Measurements from ENCODE around the gene BRD2. TPM values are rescaled to one million over a fixed set of nuclear protein-coding genes. Genes with fewer than 3 reads are reported as not detected.

BRD2 gene
- total RNA-seq, 1 experiment from 2014 or later, result 118 TPM

DNA sequence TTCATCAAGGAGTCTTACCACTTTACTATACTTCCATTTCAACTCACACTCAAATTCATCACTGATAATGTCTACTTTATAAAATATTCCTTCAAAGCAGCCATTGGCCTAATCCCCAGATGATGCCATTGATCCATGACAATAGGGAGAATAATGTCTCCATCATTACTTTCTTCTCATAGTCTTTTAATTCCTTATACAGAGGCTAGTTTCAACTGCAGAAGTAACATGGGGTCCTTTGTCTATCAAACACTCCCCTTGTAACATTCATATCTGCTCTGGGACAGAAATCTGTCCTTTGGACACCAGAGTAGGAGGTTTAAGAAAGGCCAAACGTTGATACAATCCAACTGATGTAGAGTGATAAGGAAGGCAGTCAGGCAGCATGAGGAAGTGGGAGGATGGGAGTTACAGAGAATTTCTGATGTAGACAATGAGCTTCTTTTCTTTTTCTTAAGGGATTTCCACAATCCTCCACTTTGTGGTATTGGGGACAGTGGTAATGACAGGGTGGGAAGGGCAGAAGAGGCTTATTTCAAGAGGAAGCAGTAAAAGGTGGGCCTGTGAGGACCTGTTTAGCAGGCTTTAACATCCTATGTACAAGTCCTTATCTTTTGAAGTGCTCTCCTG is 59.9 kb downstream of the BRD2 start:
- H3K27me3 ChIP-seq (replicated peaks), result peaks cover 22% of the 10 kb centered on the region; the same call in 1 of the 2 replicates

GRCh38 chr6:33029328-33030184 is 61.2 kb downstream of the BRD2 start:
- Histone ChIP-seq H3K4me1 (replicated peaks) (no peaks in the 10 kb centered on the region), H3K4me3 (no peak overlapping the region), H3K9me3 (replicated peaks) (no peaks in the 10 kb centered on the region), H3K36me3 (no peaks in the 10 kb centered on the region), H3K27me3 (replicated peaks) (0 out of 2 replicates have a peak, but pooled peaks cover 18% of the 10 kb centered on the region), H3K27ac (no peak overlapping the region)
- DNase-seq (ENCODE audit: low read depth in 1 of 2, low spot score in 2 of 2), result no peak

More for the DNA sequence above, 59.9 kb downstream of the BRD2 start:
- Histone ChIP-seq H3K36me3 (no peaks in the 10 kb centered on the region), H3K4me3 (no peak overlapping the region), H3K4me1 (replicated peaks) (no peaks in the 10 kb centered on the region), H3K27ac (no peak overlapping the region), H3K9me3 (replicated peaks) (no peaks in the 10 kb centered on the region)
- DNase-seq (ENCODE audit: low read depth in 1 of 2, low spot score in 2 of 2), result no peak

GRCh38 chr6:33030245-33030644 is 61.9 kb downstream of the BRD2 start:
- Histone ChIP-seq H3K27me3 (replicated peaks) (0 out of 2 replicates have a peak, but pooled peaks cover 15% of the 10 kb centered on the region), H3K9me3 (replicated peaks) (no peaks in the 10 kb centered on the region), H3K4me1 (replicated peaks) (no peaks in the 10 kb centered on the region), H3K27ac (no peak overlapping the region), H3K36me3 (no peaks in the 10 kb centered on the region), H3K4me3 (no peak overlapping the region)
- no peak for DNase-seq (ENCODE audit: low read depth in 1 of 2, low spot score in 2 of 2)

Other genes starting within 250 kb of the BRD2 start
- gene HLA-DQA2, start 227.2 kb upstream of the BRD2 start, total RNA-seq (2014; rRNA removed; shearing (Covaris generic)), result not detected in 2 replicates
- gene HLA-DQB2, start 205.1 kb upstream of the BRD2 start, total RNA-seq (2014; rRNA removed; shearing (Covaris generic)), result not detected in 2 replicates
- 0.32 TPM in 1 of 2 replicates, not detected in the other for gene HLA-DOB, start 151.6 kb upstream of the BRD2 start, total RNA-seq (2014; rRNA removed; shearing (Covaris generic))
- 18.5 and 34.2 TPM in 2 replicates for gene TAP2, start 129.9 kb upstream of the BRD2 start, total RNA-seq (2014; rRNA removed; shearing (Covaris generic))
- gene PSMB8, start 124.5 kb upstream of the BRD2 start, total RNA-seq (2014; rRNA removed; shearing (Covaris generic)), result 107 and 118 TPM in 2 replicates
- 92.8 and 106 TPM in 2 replicates for gene TAP1, start 114.9 kb upstream of the BRD2 start, total RNA-seq (2014; rRNA removed; shearing (Covaris generic))
- gene PSMB9, start 114.4 kb upstream of the BRD2 start, total RNA-seq (2014; rRNA removed; shearing (Covaris generic)), result 66.0 and 91.8 TPM in 2 replicates
- not detected in 2 replicates for gene HLA-DMB, start 27.6 kb upstream of the BRD2 start, total RNA-seq (2014; rRNA removed; shearing (Covaris generic))
- gene HLA-DMA, start 15.5 kb upstream of the BRD2 start, total RNA-seq (2014; rRNA removed; shearing (Covaris generic)), result 0.24 TPM in 1 of 2 replicates, not detected in the other
- gene HLA-DOA, start 41.0 kb downstream of the BRD2 start, total RNA-seq (2014; rRNA removed; shearing (Covaris generic)), result not detected in 2 replicates
- gene HLA-DPA1, start 105.1 kb downstream of the BRD2 start, total RNA-seq (2014; rRNA removed; shearing (Covaris generic)), result not detected in 2 replicates
- gene HLA-DPB1, start 107.4 kb downstream of the BRD2 start, total RNA-seq (2014; rRNA removed; shearing (Covaris generic)), result not detected in 2 replicates
- 0.32 TPM in 1 of 2 replicates, not detected in the other for gene COL11A2, start 223.9 kb downstream of the BRD2 start, total RNA-seq (2014; rRNA removed; shearing (Covaris generic))
- 12.4 and 14.7 TPM in 2 replicates for gene RXRB, start 232.1 kb downstream of the BRD2 start, total RNA-seq (2014; rRNA removed; shearing (Covaris generic))
- gene SLC39A7, start 232.3 kb downstream of the BRD2 start, total RNA-seq (2014; rRNA removed; shearing (Covaris generic)), result 105 and 122 TPM in 2 replicates
- 4.5 and 11.6 TPM in 2 replicates for gene HSD17B8, start 236.1 kb downstream of the BRD2 start, total RNA-seq (2014; rRNA removed; shearing (Covaris generic))
- gene RING1, start 239.9 kb downstream of the BRD2 start, total RNA-seq (2014; rRNA removed; shearing (Covaris generic)), result 32.5 and 37.2 TPM in 2 replicates